T-cell (primary cell): ENCODE data around the gene BCCIP. TPM values are rescaled to one million over a fixed set of nuclear protein-coding genes. Genes with fewer than 3 reads are reported as not detected.

Experiments used
- ATAC-seq, 4 experiments: fragments of 200-7000 bp in 3 of 4; fragments of 150-1000 bp in 1 of 4; cut with Tn5 transposase; replicated peaks in 1 of 4; 1 replicate in 3 of 4; 2 replicates in 1 of 4; pipeline ENCODE4 v1.10.0; 2021; ENCODE audit warnings: moderate library complexity in 3 of 4, mild to moderate bottlenecking in 2 of 4, moderate number of reproducible peaks in 1 of 4
- CTCF ChIA-PET, 2 donors: fragments of 300-600 bp; sonication (Branson Sonifier 250); formaldehyde crosslinking; loops; one replicate each; lab custom pipeline; 2022; ENCODE audit warnings: antibody characterized with exemption in 2 of 2; lab: Charles Lee
- POLR2A ChIA-PET, 2 donors: fragments of 300-600 bp; sonication (Branson Sonifier 250); formaldehyde crosslinking; loops; one replicate each; lab custom pipeline; 2022; ENCODE audit warnings: antibody characterized with exemption in 2 of 2; lab: Charles Lee
- DNase-seq, 35 experiments: peaks; one replicate each; pipeline versions ENCODE4 v3.0.0 to v3.0.0-alpha.2; 2013 to 2023
- H3K27ac ChIP-seq: one replicate; pipeline ENCODE4 v1.5.1; 2013; ENCODE audit warnings: low read length
- H3K27me3 ChIP-seq, 2 experiments: replicated peaks in 1 of 2; 1 replicate in 1 of 2; 2 replicates in 1 of 2; pipeline versions ENCODE4 v1.6.1 to v1.7.0; 2013; ENCODE audit warnings: low read length in 1 of 2, mixed read lengths in 1 of 2; ENCODE audit not compliant: control insufficient read depth in 2 of 2, insufficient read depth in 2 of 2; ENCODE audit errors: extremely low read depth in 1 of 2
- H3K36me3 ChIP-seq, 2 donors: 1 replicate in 1 of 2; 2 replicates in 1 of 2; pipeline versions ENCODE4 v1.6.1 to v1.7.0; 2013; ENCODE audit warnings: low read length in 1 of 2; ENCODE audit not compliant: control insufficient read depth in 2 of 2, insufficient read depth in 1 of 2; ENCODE audit errors: extremely low read depth in 1 of 2
- H3K4me1 ChIP-seq, 2 experiments: 1 replicate in 1 of 2; 2 replicates in 1 of 2; pipeline versions ENCODE4 v1.6.1 to v1.7.0; 2013; ENCODE audit warnings: low read length in 2 of 2, mixed read lengths in 1 of 2; ENCODE audit not compliant: insufficient read depth in 2 of 2, control insufficient read depth in 1 of 2; ENCODE audit errors: extremely low read depth in 1 of 2
- H3K4me3 ChIP-seq, 2 donors: 1 replicate in 1 of 2; 2 replicates in 1 of 2; pipeline versions ENCODE4 v1.5.1 to v1.7.0; 2013; ENCODE audit warnings: mild to moderate bottlenecking in 2 of 2, low read length in 1 of 2, moderate library complexity in 1 of 2; ENCODE audit not compliant: control insufficient read depth in 1 of 2; ENCODE audit errors: extremely low read depth in 1 of 2
- H3K9me3 ChIP-seq: 2 replicates; pipeline ENCODE4 v1.7.0; 2013
- H3K27ac Mint-ChIP-seq, 2 donors: one replicate each; pipeline ENCODE4 v1.8.0; 2020 to 2021; ENCODE audit warnings: mild to moderate bottlenecking in 2 of 2, mixed read lengths in 2 of 2
- H3K27me3 Mint-ChIP-seq, 2 donors: one replicate each; pipeline ENCODE4 v1.8.0; 2021 to 2022; ENCODE audit warnings: mixed read lengths in 2 of 2
- H3K36me3 Mint-ChIP-seq: one replicate; pipeline ENCODE4 v1.8.0; 2021; ENCODE audit warnings: mixed read lengths
- H3K4me1 Mint-ChIP-seq, 3 donors: one replicate each; pipeline ENCODE4 v1.8.0; 2020 to 2022; ENCODE audit warnings: mixed read lengths in 3 of 3, mild to moderate bottlenecking in 1 of 3
- H3K4me3 Mint-ChIP-seq, 3 donors: one replicate each; pipeline ENCODE4 v1.8.0; 2020 to 2022; ENCODE audit warnings: mild to moderate bottlenecking in 3 of 3, mixed read lengths in 3 of 3, moderate library complexity in 3 of 3
- H3K9me3 Mint-ChIP-seq, 3 donors: one replicate each; pipeline ENCODE4 v1.8.0; 2020 to 2022; ENCODE audit warnings: mixed read lengths in 3 of 3
- WGBS: methylation state at CpG from one replicate; pipeline ENCODE4 v1.1.5; 2013; ENCODE audit warnings: missing lambda C conversion rate; ENCODE audit not compliant: insufficient coverage; 5-methylcytosine and 5-hydroxymethylcytosine counted together
- total RNA-seq, 35 experiments: library from RNA in 6 of 35; stranded (reverse) in 6 of 35; fragments of 120-200 nt in 1 of 35; gene quantifications; one replicate each; pipeline versions ENCODE4 v1.2.1 to v1.2.4 and lab custom pipeline; 2013 to 2026

The BCCIP gene
- total RNA-seq, 5 donors from 2014 or later (not counting 1 experiment from before 2014, with no cell fraction given) = 34.0 to 43.2 (median 38.2) TPM

DNA sequence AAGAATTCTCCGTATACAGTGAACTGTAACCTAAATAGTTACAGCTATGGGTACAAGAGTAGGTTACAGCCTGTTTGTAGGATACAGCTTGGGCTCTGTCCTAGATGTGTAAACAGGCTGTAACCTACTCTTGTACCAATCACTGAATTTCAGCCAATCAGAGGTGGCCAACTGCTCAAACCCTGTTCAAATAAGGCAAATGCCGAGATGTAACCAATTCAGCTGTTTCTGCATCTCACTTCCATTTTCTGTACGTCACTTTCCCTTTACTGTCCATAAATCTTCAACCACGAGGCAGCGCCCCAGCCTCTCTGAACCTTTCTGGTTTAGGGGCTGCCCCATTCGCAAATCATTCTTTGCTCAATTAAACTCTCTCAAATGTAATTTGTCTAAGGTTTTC lies 39.4 kb upstream of the BCCIP start:
- 50% methylated on average over 2 of the region's 6 CpGs for WGBS
- peaks cover 14% of the 10 kb centered on the region for H3K36me3 Mint-ChIP-seq
- H3K4me3 ChIP-seq = no peak overlapping the region
- H3K27me3 Mint-ChIP-seq = no peaks in the 10 kb centered on the region
- no peaks in the 10 kb centered on the region for H3K9me3 ChIP-seq
- POLR2A ChIA-PET = no interaction called here
- H3K4me1 ChIP-seq = peaks cover 2 to 13% of the 10 kb centered on the region in 2 experiments
- no peaks in the 10 kb centered on the region for H3K9me3 Mint-ChIP-seq
- H3K27ac Mint-ChIP-seq = no peak overlapping the region
- CTCF ChIA-PET = no interaction called here
- H3K4me3 Mint-ChIP-seq = no peak overlapping the region
- DNase-seq (no peak), ATAC-seq (no peak)
- H3K4me1 Mint-ChIP-seq = peaks cover 17 to 21% (median 19%) of the 10 kb centered on the region in 3 donors
- no peak overlapping the region for H3K27ac ChIP-seq
- H3K27me3 ChIP-seq = no peaks in the 10 kb centered on the region
- peaks cover 0 to 3% of the 10 kb centered on the region in 2 donors for H3K36me3 ChIP-seq

- Mint-ChIP-seq H3K27me3 (no peaks in the 10 kb centered on the region), H3K36me3 (peaks cover 20% of the 10 kb centered on the region), H3K9me3 (no peaks in the 10 kb centered on the region), H3K27ac (no peak overlapping the region), H3K4me1 (peaks cover 20 to 22% (median 21%) of the 10 kb centered on the region in 3 donors), H3K4me3 (no peak overlapping the region)
- ChIA-PET CTCF (no interaction called here), POLR2A (interaction anchor here in 1 of 2 donors (0.6 kb wide), 1 partner anchor 31 kb away, joined by 5 read pairs; no protein-coding TSS in a partner anchor)
- DNase-seq = no peak
- Histone ChIP-seq H3K36me3 (peaks cover 3 to 5% of the 10 kb centered on the region in 2 donors), H3K4me1 (peaks cover 2 to 14% of the 10 kb centered on the region in 2 experiments), H3K4me3 (no peak overlapping the region), H3K9me3 (no peaks in the 10 kb centered on the region), H3K27ac (no peak overlapping the region), H3K27me3 (no peaks in the 10 kb centered on the region)
- no peak for ATAC-seq
- 96% methylated on average over 4 of the region's 9 CpGs for WGBS
Measured at GRCh38 chr10:125785791-125786190, 37.6 kb upstream of the BCCIP start.

DNA sequence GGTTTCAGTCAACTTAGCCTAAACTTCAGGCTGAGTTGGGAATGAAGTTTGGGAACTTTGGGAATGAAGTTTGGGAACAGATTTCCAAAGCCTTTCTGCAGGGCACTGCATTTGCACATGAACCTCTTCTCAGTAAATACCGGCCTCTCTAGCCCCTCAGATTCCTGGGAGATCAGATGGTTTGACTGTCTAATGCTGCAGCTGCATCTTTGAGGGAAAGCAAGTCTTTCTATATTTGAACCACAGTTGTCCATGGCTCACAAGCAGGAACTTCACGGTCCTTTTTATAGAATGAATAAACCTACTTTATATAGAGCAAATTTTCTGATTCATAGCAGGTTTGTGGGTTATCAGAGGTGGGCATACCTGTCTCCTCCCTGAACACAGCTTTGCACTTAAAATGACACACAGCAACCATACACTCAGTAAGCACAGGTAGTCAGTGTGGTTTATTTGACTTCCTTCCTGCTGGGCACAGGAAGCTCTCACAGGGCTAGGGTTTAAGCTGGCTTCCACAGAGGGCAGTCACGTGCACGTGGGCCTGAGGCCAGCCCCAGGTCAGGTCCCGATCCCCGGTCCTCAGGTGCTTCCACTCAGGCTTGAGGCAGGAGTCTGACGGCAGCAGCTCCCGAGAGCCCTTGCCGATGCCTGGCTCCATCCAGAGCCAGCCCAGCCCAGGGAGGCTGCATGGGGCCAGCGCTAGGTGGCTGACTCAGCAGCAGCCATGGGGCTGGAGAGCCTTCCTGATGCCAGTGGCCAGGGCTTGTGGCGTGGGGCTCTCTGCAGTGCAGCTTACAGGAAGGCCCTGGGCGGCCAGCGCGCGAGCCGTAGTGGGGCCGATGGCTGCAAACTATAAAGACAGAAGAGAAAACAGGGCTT lies 35.0 kb upstream of the BCCIP start:
- ChIA-PET CTCF (no interaction called here), POLR2A (no interaction called here)
- Histone ChIP-seq H3K4me1 (peaks cover 2 to 14% of the 10 kb centered on the region in 2 experiments), H3K4me3 (no peak overlapping the region), H3K27ac (peak overlapping the region; percentile 28), H3K36me3 (peaks cover 8 to 11% of the 10 kb centered on the region in 2 donors), H3K9me3 (no peaks in the 10 kb centered on the region), H3K27me3 (no peaks in the 10 kb centered on the region)
- Mint-ChIP-seq H3K36me3 (peaks cover 37% of the 10 kb centered on the region), H3K4me1 (peaks cover 20 to 22% (median 21%) of the 10 kb centered on the region in 3 donors), H3K27ac (peak overlapping the region; percentile 44 to 75), H3K4me3 (peak overlapping the region in 1 of 3 donors; percentile 37), H3K27me3 (no peaks in the 10 kb centered on the region), H3K9me3 (no peaks in the 10 kb centered on the region)
- WGBS = 73% methylated on average over 16 of the region's 17 CpGs
- no peak for DNase-seq
- ATAC-seq = peak in 3 of 4 experiments; percentile 48 to 74 (median 69)

GRCh38 chr10:125792342-125793300 lies 30.7 kb upstream of the BCCIP start:
- CTCF ChIA-PET = no interaction called here
- no peaks in the 10 kb centered on the region for H3K9me3 Mint-ChIP-seq
- DNase-seq (peak in 2 of 35 experiments; percentile 4 to 19), ATAC-seq (no peak)
- H3K27me3 Mint-ChIP-seq = no peaks in the 10 kb centered on the region
- 81% methylated on average over 13 of the region's 14 CpGs for WGBS
- peaks cover 49% of the 10 kb centered on the region for H3K36me3 Mint-ChIP-seq
- Histone ChIP-seq H3K4me1 (peaks cover 2 to 14% of the 10 kb centered on the region in 2 experiments), H3K4me3 (no peak overlapping the region), H3K36me3 (peaks cover 14 to 39% of the 10 kb centered on the region in 2 donors), H3K27me3 (no peaks in the 10 kb centered on the region), H3K9me3 (no peaks in the 10 kb centered on the region), H3K27ac (peak overlapping the region; percentile 4)
- H3K4me1 Mint-ChIP-seq = peaks cover 12 to 15% (median 15%) of the 10 kb centered on the region in 3 donors
- H3K4me3 Mint-ChIP-seq = no peak overlapping the region
- POLR2A ChIA-PET = no interaction called here
- H3K27ac Mint-ChIP-seq = peak overlapping the region in 1 of 2 donors; percentile 43

GRCh38 chr10:125795128-125795527 lies 28.2 kb upstream of the BCCIP start:
- Histone ChIP-seq H3K36me3 (peaks cover 11 to 45% of the 10 kb centered on the region in 2 donors), H3K4me3 (no peak overlapping the region), H3K4me1 (no peaks in the 10 kb centered on the region), H3K27ac (no peak overlapping the region), H3K9me3 (no peaks in the 10 kb centered on the region), H3K27me3 (no peaks in the 10 kb centered on the region)
- 100% methylated on average over 2 of the region's 2 CpGs for WGBS
- Mint-ChIP-seq H3K4me1 (peaks cover 0 to under 1% (median 0%) of the 10 kb centered on the region in 3 donors), H3K9me3 (no peaks in the 10 kb centered on the region), H3K27me3 (no peaks in the 10 kb centered on the region), H3K27ac (no peak overlapping the region), H3K36me3 (peaks cover 51% of the 10 kb centered on the region), H3K4me3 (no peak overlapping the region)
- ATAC-seq = no peak
- ChIA-PET POLR2A (no interaction called here), CTCF (no interaction called here)
- no peak for DNase-seq

GRCh38 chr10:125795637-125796190 lies 27.6 kb upstream of the BCCIP start:
- H3K4me3 ChIP-seq = no peak overlapping the region
- ChIA-PET POLR2A (no interaction called here), CTCF (no interaction called here)
- H3K4me1 ChIP-seq = no peaks in the 10 kb centered on the region
- no peaks in the 10 kb centered on the region for H3K9me3 ChIP-seq
- H3K36me3 Mint-ChIP-seq = peaks cover 52% of the 10 kb centered on the region
- H3K27ac Mint-ChIP-seq = no peak overlapping the region
- 89% methylated on average over 7 of the region's 8 CpGs for WGBS
- no peaks in the 10 kb centered on the region for H3K9me3 Mint-ChIP-seq
- H3K4me1 Mint-ChIP-seq = no peaks in the 10 kb centered on the region
- no peak overlapping the region for H3K4me3 Mint-ChIP-seq
- H3K36me3 ChIP-seq = peaks cover 11 to 45% of the 10 kb centered on the region in 2 donors
- no peak for DNase-seq
- no peak overlapping the region for H3K27ac ChIP-seq
- no peaks in the 10 kb centered on the region for H3K27me3 ChIP-seq
- H3K27me3 Mint-ChIP-seq = no peaks in the 10 kb centered on the region
- no peak for ATAC-seq
